Lung (tissue), 12 donors: ENCODE measurements around the gene PARVA. TPM values are rescaled to one million over a fixed set of nuclear protein-coding genes. Genes with fewer than 3 reads are reported as not detected.

Experiments
- ATAC-seq: fragments of 200-7000 bp; cut with Tn5 transposase; one replicate; pipeline ENCODE4 v1.9.1; 2020; ENCODE audit warnings: moderate number of reproducible peaks; ENCODE audit not compliant: insufficient read depth, low FRiP score
- DNase-seq, 3 donors: peaks; one replicate each; pipeline ENCODE4 v3.0.0-alpha.2; 2013 to 2017
- H3K27ac ChIP-seq, 2 donors: one replicate each; pipeline ENCODE4 v1.5.1; 2013; ENCODE audit warnings: mild to moderate bottlenecking in 2 of 2, moderate library complexity in 2 of 2, control low read depth in 1 of 2, inconsistent platforms in 1 of 2, low read depth in 1 of 2, low read length in 1 of 2
- H3K27me3 ChIP-seq, 3 donors: one replicate each; pipeline ENCODE4 v1.5.1; 2013; ENCODE audit warnings: low read length in 2 of 3; ENCODE audit not compliant: control insufficient read depth in 3 of 3, insufficient read depth in 3 of 3
- H3K36me3 ChIP-seq, 4 donors: one replicate each; pipeline ENCODE4 v1.5.1; 2013; ENCODE audit warnings: low read length in 4 of 4, mild to moderate bottlenecking in 1 of 4, moderate library complexity in 1 of 4; ENCODE audit not compliant: control insufficient read depth in 4 of 4, insufficient read depth in 4 of 4
- H3K4me1 ChIP-seq, 5 donors: one replicate each; pipeline ENCODE4 v1.5.1; 2013; ENCODE audit warnings: low read length in 5 of 5, mild to moderate bottlenecking in 2 of 5, moderate library complexity in 1 of 5; ENCODE audit not compliant: control insufficient read depth in 5 of 5, insufficient read depth in 5 of 5
- H3K4me3 ChIP-seq: one replicate; pipeline ENCODE4 v1.5.1; 2013; ENCODE audit warnings: mild to moderate bottlenecking, control low read depth, moderate library complexity
- H3K9ac ChIP-seq, 2 donors: one replicate each; pipeline ENCODE4 v1.5.1; 2013; ENCODE audit warnings: low read length in 2 of 2, control low read depth in 1 of 2; ENCODE audit not compliant: insufficient read depth in 1 of 2
- H3K9me3 ChIP-seq, 4 donors: one replicate each; pipeline ENCODE4 v1.5.1; 2013; ENCODE audit warnings: low read length in 3 of 4, mild to moderate bottlenecking in 1 of 4, moderate library complexity in 1 of 4; ENCODE audit not compliant: control insufficient read depth in 4 of 4, insufficient read depth in 3 of 4
- CTCF ChIP-seq: IDR thresholded peaks from 2 replicates; pipeline ENCODE4 v1.5.1; 2012; ENCODE audit warnings: mild to moderate bottlenecking; ENCODE audit errors: control extremely low read depth, extremely low read depth
- WGBS, 2 donors: extraction: QIAGEN DNeasy Blood & Tissue Kit; methylation state at CpG; one replicate each; pipeline ENCODE4 v1.1.7; 2013; 5-methylcytosine and 5-hydroxymethylcytosine counted together
- polyA plus RNA-seq, 2 donors: library from polyadenylated mRNA; stranded (reverse); fragments of 200-250 nt; gene quantifications; one replicate each; pipeline ENCODE4 v1.2.1, GENCODE V29; 2013
- total RNA-seq, 2 donors: library from RNA; depleted of rRNA in 1 of 2; stranded (reverse); fragments of >200 nt in 1 of 2; gene quantifications; one replicate each; pipeline ENCODE4 v1.2.1, GENCODE V29; 2014 to 2021
- donor health status: control.
- donor health status: control.
- donor health status: Bipolar disorder and iron deficiency.
- donor health status: healthy.
- donor health status: DM: yes; HTN: yes; CAD: no.

PARVA gene
- total and polyA plus RNA-seq, 4 donors, result 19.9 to 71.6 (median 36.2) TPM

GRCh38 chr11:12436266-12436665 lies 58.9 kb downstream of the PARVA start:
- peaks cover 0 to 9% (median 3%) of the 10 kb centered on the region in 4 donors for H3K36me3 ChIP-seq
- no peak for TF ChIP-seq CTCF
- H3K4me1 ChIP-seq, result peaks cover 0 to 34% (median 21%) of the 10 kb centered on the region in 5 donors
- H3K9ac ChIP-seq, result no peak overlapping the region
- 93 to 100% methylated on average over 1 of the region's 1 CpG for WGBS, 2 donors
- no peak for ATAC-seq
- H3K9me3 ChIP-seq, result peaks cover 0 to 6% (median 0%) of the 10 kb centered on the region in 4 donors
- H3K27ac ChIP-seq, result peak overlapping the region in 1 of 2 donors; percentile 92
- H3K27me3 ChIP-seq, result no peaks in the 10 kb centered on the region
- no peak overlapping the region for H3K4me3 ChIP-seq
- no peak for DNase-seq

- TF ChIP-seq CTCF, result no peak
- Histone ChIP-seq H3K36me3 (peaks cover 0 to 9% (median 3%) of the 10 kb centered on the region in 4 donors), H3K27me3 (no peaks in the 10 kb centered on the region), H3K27ac (no peak overlapping the region), H3K4me1 (peaks cover 0 to 28% (median 13%) of the 10 kb centered on the region in 5 donors), H3K4me3 (no peak overlapping the region), H3K9ac (no peak overlapping the region), H3K9me3 (peaks cover 0 to 6% (median 0%) of the 10 kb centered on the region in 4 donors)
- ATAC-seq (no peak), DNase-seq (no peak)
Measured at GRCh38 chr11:12438291-12438690, 60.9 kb downstream of the PARVA start.

- no peaks in the 10 kb centered on the region for H3K27me3 ChIP-seq
- H3K9me3 ChIP-seq, result peaks cover 0 to 6% (median 0%) of the 10 kb centered on the region in 4 donors
- peaks cover 0 to 13% (median 3%) of the 10 kb centered on the region in 4 donors for H3K36me3 ChIP-seq
- DNase-seq (no peak), ATAC-seq (no peak)
- no peak overlapping the region for H3K27ac ChIP-seq
- 77 to 83% methylated on average over 4 of the region's 4 CpGs for WGBS, 2 donors
- no peak overlapping the region for H3K9ac ChIP-seq
- H3K4me1 ChIP-seq, result peaks cover 0 to 15% (median under 1%) of the 10 kb centered on the region in 5 donors
- no peak for TF ChIP-seq CTCF
- H3K4me3 ChIP-seq, result no peak overlapping the region
Measured at GRCh38 chr11:12439615-12440014, 62.2 kb downstream of the PARVA start.

GRCh38 chr11:12440565-12440964 lies 63.2 kb downstream of the PARVA start:
- peaks cover 0 to 10% (median 0%) of the 10 kb centered on the region in 5 donors for H3K4me1 ChIP-seq
- ATAC-seq, result no peak
- H3K4me3 ChIP-seq, result no peak overlapping the region
- peaks cover 0 to 13% (median 3%) of the 10 kb centered on the region in 4 donors for H3K36me3 ChIP-seq
- DNase-seq, result no peak
- H3K27ac ChIP-seq, result no peak overlapping the region
- TF ChIP-seq CTCF, result no peak
- no peak overlapping the region for H3K9ac ChIP-seq
- H3K9me3 ChIP-seq, result peaks cover 0 to 6% (median 0%) of the 10 kb centered on the region in 4 donors
- H3K27me3 ChIP-seq, result no peaks in the 10 kb centered on the region
- 97% methylated on average over 4 of the region's 4 CpGs for WGBS, 2 donors
